B cell (primary cell): ENCODE data around the gene CD38. TPM values are rescaled to one million over a fixed set of nuclear protein-coding genes. Genes with fewer than 3 reads are reported as not detected.
A peak's percentile ranks its signal among the peaks of the same experiment; 100 is the strongest.
"Not testable (repeated sequence)": the region's sequence is repeated elsewhere in the genome, so short reads cannot be mapped to it uniquely, and the experiment has no call there.

Experiments used
- ATAC-seq: fragments of 200-7000 bp; cut with Tn5 transposase; one replicate; pipeline ENCODE4 v1.10.0; 2021; ENCODE audit warnings: low read depth, mild to moderate bottlenecking, moderate number of reproducible peaks, moderate library complexity
- CTCF ChIA-PET: fragments of 350-600 bp; sonication (Branson Sonifier 250); formaldehyde crosslinking; loops from one replicate; lab custom pipeline; 2021; ENCODE audit warnings: antibody characterized with exemption, inconsistent platforms; lab: Charles Lee
- POLR2A ChIA-PET: fragments of 350-600 bp; sonication (Branson Sonifier 250); formaldehyde crosslinking; loops from one replicate; lab custom pipeline; 2021; ENCODE audit warnings: antibody characterized with exemption; lab: Charles Lee
- DNase-seq: peaks from one replicate; pipeline ENCODE4 v3.0.0; 2013
- H2AFZ ChIP-seq: 2 replicates; pipeline ENCODE4 v1.6.1; 2012; ENCODE audit warnings: mild to moderate bottlenecking, low read depth, low read length; ENCODE audit not compliant: insufficient read depth, poor library complexity, severe bottlenecking
- H3K27ac ChIP-seq, 2 donors: 1 replicate in 1 of 2; 2 replicates in 1 of 2; pipeline ENCODE4 v1.5.1; 2012 to 2013; ENCODE audit warnings: low read length in 2 of 2, mild to moderate bottlenecking in 2 of 2, moderate library complexity in 1 of 2
- H3K27me3 ChIP-seq, 4 experiments: fragments of 200-600 bp in 1 of 4; sonication (generic) in 1 of 4; replicated peaks in 1 of 4; 1 replicate in 2 of 4; 2 replicates in 2 of 4; pipeline versions ENCODE4 v1.6.1 to v1.7.0; 2013 to 2016; ENCODE audit warnings: low read length in 3 of 4, mild to moderate bottlenecking in 2 of 4, mixed read lengths in 1 of 4, moderate library complexity in 1 of 4; ENCODE audit not compliant: insufficient read depth in 4 of 4, control insufficient read depth in 3 of 4; ENCODE audit errors: control extremely low read depth in 1 of 4
- H3K36me3 ChIP-seq, 2 experiments: replicated peaks in 1 of 2; 1 replicate in 1 of 2; 2 replicates in 1 of 2; pipeline versions ENCODE4 v1.6.1 to v1.7.1; 2013; ENCODE audit warnings: low read length in 1 of 2; ENCODE audit not compliant: insufficient read depth in 2 of 2, control insufficient read depth in 1 of 2; ENCODE audit errors: control extremely low read depth in 1 of 2, extremely low read depth in 1 of 2
- H3K4me1 ChIP-seq, 2 donors: fragments of 200-600 bp in 1 of 2; sonication (generic) in 1 of 2; 1 replicate in 1 of 2; 2 replicates in 1 of 2; pipeline versions ENCODE4 v1.5.1 to v1.6.1; 2013 to 2017; ENCODE audit warnings: low read length in 2 of 2; ENCODE audit not compliant: control insufficient read depth in 2 of 2, insufficient read depth in 2 of 2
- H3K4me2 ChIP-seq: replicated peaks from 2 replicates; pipeline ENCODE3; 2012; ENCODE audit warnings: mild to moderate bottlenecking, low read depth, low read length; ENCODE audit not compliant: poor library complexity, severe bottlenecking
- H3K4me3 ChIP-seq, 5 experiments: fragments of 200-600 bp in 1 of 5; sonication (generic) in 1 of 5; 1 replicate in 3 of 5; 2 replicates in 2 of 5; pipeline versions ENCODE4 v1.5.1 to v1.7.0; 2011 to 2016; ENCODE audit warnings: low read length in 4 of 5, mild to moderate bottlenecking in 4 of 5, low read depth in 2 of 5, control low read depth in 1 of 5, moderate library complexity in 1 of 5; ENCODE audit not compliant: insufficient read depth in 1 of 5; ENCODE audit errors: control extremely low read depth in 1 of 5, extremely low read depth in 1 of 5
- H3K79me2 ChIP-seq: fragments of 200-600 bp; sonication (generic); one replicate; pipeline ENCODE4 v1.6.0; 2016; ENCODE audit warnings: low read length; ENCODE audit not compliant: control insufficient read depth, insufficient read depth
- H3K9ac ChIP-seq: fragments of 200-600 bp; sonication (generic); 2 replicates; pipeline ENCODE4 v1.6.1; 2017; ENCODE audit warnings: mild to moderate bottlenecking, low read length, moderate library complexity
- H3K9me3 ChIP-seq, 3 donors: one replicate each; pipeline versions ENCODE4 v1.6.1 to v1.7.1; 2013; ENCODE audit warnings: low read length in 2 of 3; ENCODE audit not compliant: control insufficient read depth in 2 of 3, insufficient read depth in 1 of 3; ENCODE audit errors: control extremely low read depth in 1 of 3
- H4K20me1 ChIP-seq: 2 replicates; pipeline ENCODE4 v1.6.0; 2012; ENCODE audit warnings: mild to moderate bottlenecking, low read length; ENCODE audit not compliant: insufficient read depth, control insufficient read depth, poor library complexity, severe bottlenecking
- H3K27ac Mint-ChIP-seq: one replicate; pipeline ENCODE4 v1.8.0; 2021; ENCODE audit warnings: mixed read lengths
- H3K27me3 Mint-ChIP-seq: one replicate; pipeline ENCODE4 v1.8.0; 2021; ENCODE audit warnings: mixed read lengths
- H3K4me1 Mint-ChIP-seq: one replicate; pipeline ENCODE4 v1.8.0; 2021; ENCODE audit warnings: mixed read lengths
- H3K4me3 Mint-ChIP-seq: one replicate; pipeline ENCODE4 v1.8.0; 2021; ENCODE audit warnings: mixed read lengths
- H3K9me3 Mint-ChIP-seq: one replicate; pipeline ENCODE4 v1.8.0; 2022; ENCODE audit warnings: mixed read lengths; ENCODE audit not compliant: insufficient read depth
- EZH2 ChIP-seq: IDR thresholded peaks from 2 replicates; pipeline ENCODE4 v1.6.1; 2012; ENCODE audit warnings: borderline replicate concordance, low read depth, mild to moderate bottlenecking, moderate library complexity, low read length; ENCODE audit not compliant: insufficient read depth, poor library complexity, severe bottlenecking
- WGBS: methylation state at CpG from one replicate; pipeline ENCODE4 v1.1.5; 2013; ENCODE audit warnings: missing lambda C conversion rate; ENCODE audit not compliant: insufficient coverage; 5-methylcytosine and 5-hydroxymethylcytosine counted together
- intact Hi-C: fragments of 100-400 bp; cut with micrococcal nuclease; formaldehyde crosslinking; loops from one replicate; pipeline ENCODE4 v1.10.0; 2022
- polyA plus RNA-seq: library from polyadenylated mRNA; depleted of rRNA; stranded (reverse); fragments of >200 nt; gene quantifications from 2 replicates; pipeline ENCODE4 v1.2.3, GENCODE V29; 2012
- total RNA-seq, 2 donors: library from RNA; stranded (reverse); fragments of 120-200 nt in 1 of 2; gene quantifications; 1 replicate in 1 of 2; 2 replicates in 1 of 2; pipeline versions ENCODE4 v1.2.3 to v1.2.4, GENCODE V29; 2013 to 2022
- TF ChIP-seq, protein P1 (sequence below): fragments of 200-600 bp; IDR thresholded peaks from one replicate; pipeline ENCODE4 v1.8.0; 2022; ENCODE audit warnings: antibody characterized with exemption, mild to moderate bottlenecking

Gene CD38
- total and polyA plus RNA-seq, 2 donors (not counting 1 experiment from before 2014, with no cell fraction given) = 10.1 to 12.9 TPM

DNA sequence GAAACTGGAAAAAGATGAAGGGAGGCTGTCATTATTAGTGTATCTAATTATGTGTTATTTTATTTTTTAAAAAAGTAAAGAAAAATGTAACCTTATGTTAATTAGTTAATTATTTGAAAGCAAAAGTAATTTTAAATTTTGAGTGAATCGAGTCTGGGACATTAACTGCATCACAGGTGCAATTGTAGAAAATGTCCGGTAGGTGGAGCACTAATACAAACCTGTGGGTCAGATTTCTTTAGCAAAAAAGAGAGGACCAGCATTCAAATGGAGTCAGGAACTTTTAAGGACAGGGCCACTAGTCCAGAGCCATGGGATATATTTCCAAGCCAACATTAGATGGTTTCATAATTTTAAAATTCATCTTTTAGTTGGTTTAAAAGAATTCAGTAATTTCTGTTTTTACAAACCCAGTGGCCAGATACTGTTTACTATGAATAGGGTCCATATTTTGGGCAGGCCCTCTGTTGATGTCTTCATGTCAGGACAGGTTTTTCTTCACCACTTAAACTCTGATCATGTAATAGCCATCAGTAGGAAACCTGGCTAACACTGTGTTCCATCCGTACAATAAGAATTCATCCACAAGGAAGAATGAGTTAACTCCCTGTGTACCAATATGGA, 48.1 kb upstream of the CD38 start:
- ATAC-seq (peak; percentile 47), DNase-seq (peak; percentile 62)
- WGBS = no CpG with 5 or more reads among the region's 3 CpGs
- Histone ChIP-seq H2AFZ (no peak overlapping the region), H3K4me3 (no peak overlapping the region), H3K9ac (no peak overlapping the region), H4K20me1 (no peaks in the 10 kb centered on the region), H3K9me3 (peaks cover 0 to 3% (median 0%) of the 10 kb centered on the region in 3 donors), H3K27me3 (no peaks in the 10 kb centered on the region), H3K4me2 (no peak overlapping the region), H3K27ac (no peak overlapping the region), H3K79me2 (no peaks in the 10 kb centered on the region), H3K4me1 (no peaks in the 10 kb centered on the region), H3K36me3 (no peaks in the 10 kb centered on the region)
- no peaks in the 10 kb centered on the region for H3K9me3 Mint-ChIP-seq
- intact Hi-C loops = loop anchor here (1.0 to 2.0 kb wide), 3 partner anchors 49 to 226 kb away; partner anchors contain the start of gene FAM200B
- CTCF ChIA-PET = interaction anchor here (0.9 to 3.5 kb wide), 9 partner anchors 18 to 272 kb away, joined by 3 to 17 read pairs (median 5); no protein-coding TSS in a partner anchor
- H3K27me3 Mint-ChIP-seq = peaks cover 7% of the 10 kb centered on the region
- POLR2A ChIA-PET = no interaction called here
- TF ChIP-seq, protein P1, sequence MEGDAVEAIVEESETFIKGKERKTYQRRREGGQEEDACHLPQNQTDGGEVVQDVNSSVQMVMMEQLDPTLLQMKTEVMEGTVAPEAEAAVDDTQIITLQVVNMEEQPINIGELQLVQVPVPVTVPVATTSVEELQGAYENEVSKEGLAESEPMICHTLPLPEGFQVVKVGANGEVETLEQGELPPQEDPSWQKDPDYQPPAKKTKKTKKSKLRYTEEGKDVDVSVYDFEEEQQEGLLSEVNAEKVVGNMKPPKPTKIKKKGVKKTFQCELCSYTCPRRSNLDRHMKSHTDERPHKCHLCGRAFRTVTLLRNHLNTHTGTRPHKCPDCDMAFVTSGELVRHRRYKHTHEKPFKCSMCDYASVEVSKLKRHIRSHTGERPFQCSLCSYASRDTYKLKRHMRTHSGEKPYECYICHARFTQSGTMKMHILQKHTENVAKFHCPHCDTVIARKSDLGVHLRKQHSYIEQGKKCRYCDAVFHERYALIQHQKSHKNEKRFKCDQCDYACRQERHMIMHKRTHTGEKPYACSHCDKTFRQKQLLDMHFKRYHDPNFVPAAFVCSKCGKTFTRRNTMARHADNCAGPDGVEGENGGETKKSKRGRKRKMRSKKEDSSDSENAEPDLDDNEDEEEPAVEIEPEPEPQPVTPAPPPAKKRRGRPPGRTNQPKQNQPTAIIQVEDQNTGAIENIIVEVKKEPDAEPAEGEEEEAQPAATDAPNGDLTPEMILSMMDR = peak; percentile 99
- TF ChIP-seq EZH2 = no peak
- no peak overlapping the region for H3K27ac Mint-ChIP-seq
- no peak overlapping the region for H3K4me3 Mint-ChIP-seq
- no peaks in the 10 kb centered on the region for H3K4me1 Mint-ChIP-seq

DNA sequence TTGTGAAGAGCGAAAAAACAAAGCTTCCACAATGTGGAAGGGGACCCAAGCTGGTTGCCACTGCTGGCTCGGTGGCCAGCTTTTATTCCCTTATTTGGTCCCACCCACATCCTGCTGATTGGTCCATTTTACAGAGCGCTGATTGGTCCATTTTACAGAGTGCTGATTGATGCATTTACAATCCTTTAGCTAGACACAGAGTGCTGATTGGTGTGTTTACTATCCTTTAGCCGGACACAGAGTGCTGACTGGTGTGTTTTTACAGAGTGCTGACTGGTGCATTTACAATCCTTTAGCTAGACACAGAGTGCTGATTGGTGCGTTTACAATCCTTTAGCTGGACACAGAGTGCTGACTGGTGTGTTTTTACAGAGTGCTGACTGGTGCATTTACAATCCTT, 45.1 kb upstream of the CD38 start:
- H4K20me1 ChIP-seq, H3K9me3 ChIP-seq, H3K27me3 ChIP-seq, POLR2A ChIA-PET, H3K79me2 ChIP-seq, H3K9me3 Mint-ChIP-seq, H3K27ac ChIP-seq, DNase-seq, H3K27me3 Mint-ChIP-seq, H3K27ac Mint-ChIP-seq, H3K4me2 ChIP-seq, H2AFZ ChIP-seq, H3K9ac ChIP-seq, H3K4me1 Mint-ChIP-seq, ATAC-seq, H3K36me3 ChIP-seq, intact Hi-C loops, H3K4me3 Mint-ChIP-seq, H3K4me3 ChIP-seq: not testable (repeated sequence)
- CTCF ChIA-PET = interaction anchor here (1.2 to 3.5 kb wide), 3 partner anchors 14 to 264 kb away, joined by 3 to 17 read pairs (median 4); no protein-coding TSS in a partner anchor
- WGBS = 56% methylated on average over 3 of the region's 5 CpGs
- H3K4me1 ChIP-seq = peaks cover 0 to 12% of the 10 kb centered on the region in 2 donors
